MCF 10A (cell line): ENCODE data around the gene KRTAP9-3. TPM values are rescaled to one million over a fixed set of nuclear protein-coding genes. Genes with fewer than 3 reads are reported as not detected.

Experiments used
- BruUV-seq: library from RNA; stranded (reverse); fragments of 400-500 nt; replicated peaks from 2 replicates; lab custom pipeline; 2021; lab: Mats Ljungman, UMichigan
- CTCF ChIA-PET: fragments of 300-600 bp; sonication (Branson Sonifier 250); formaldehyde crosslinking; extraction: SDS; loops from one replicate; lab custom pipeline; 2021; ENCODE audit warnings: antibody characterized with exemption, inconsistent platforms; lab: Yijun Ruan, JAX
- POLR2A ChIA-PET: fragments of 300-600, 350-650 bp; sonication (Branson Sonifier 250); formaldehyde crosslinking; extraction: SDS; loops from one replicate; lab custom pipeline; 2020; ENCODE audit warnings: antibody characterized with exemption, inconsistent platforms; lab: Yijun Ruan, JAX
- DNase-seq: peaks from one replicate; pipeline ENCODE4 v3.0.0-alpha.2; 2018; ENCODE audit not compliant: unreplicated experiment
- H3K27ac Mint-ChIP-seq: one replicate; pipeline ENCODE4 v1.8.0; 2022; ENCODE audit warnings: mild to moderate bottlenecking, low read depth, mixed read lengths; ENCODE audit not compliant: unreplicated experiment
- H3K27me3 Mint-ChIP-seq: one replicate; pipeline ENCODE4 v1.8.0; 2022; ENCODE audit warnings: mixed read lengths; ENCODE audit not compliant: insufficient read depth, unreplicated experiment
- H3K36me3 Mint-ChIP-seq: one replicate; pipeline ENCODE4 v1.8.0; 2022; ENCODE audit warnings: mild to moderate bottlenecking, moderate library complexity, mixed read lengths; ENCODE audit not compliant: insufficient read depth, unreplicated experiment
- H3K4me1 Mint-ChIP-seq: one replicate; pipeline ENCODE4 v1.8.0; 2022; ENCODE audit warnings: mixed read lengths; ENCODE audit not compliant: insufficient read depth, unreplicated experiment
- H3K4me3 Mint-ChIP-seq: one replicate; pipeline ENCODE4 v1.8.0; 2022; ENCODE audit warnings: mild to moderate bottlenecking, moderate library complexity, mixed read lengths; ENCODE audit not compliant: unreplicated experiment
- H3K9me3 Mint-ChIP-seq: one replicate; pipeline ENCODE4 v1.8.0; 2022; ENCODE audit warnings: mixed read lengths; ENCODE audit not compliant: unreplicated experiment
- CTCF ChIP-seq: fragments of 200-600 bp; IDR thresholded peaks from one replicate; pipeline ENCODE4 v1.8.0; 2022; ENCODE audit warnings: antibody characterized with exemption, mild to moderate bottlenecking; ENCODE audit not compliant: unreplicated experiment
- intact Hi-C: fragments of 100-400 bp; cut with micrococcal nuclease; formaldehyde crosslinking; loops from 2 replicates; pipeline ENCODE4 v1.14.1; 2022
- total RNA-seq: library from RNA; stranded (reverse); gene quantifications from 2 replicates; pipeline ENCODE4 v1.2.3, GENCODE V29; 2022

Gene KRTAP9-3
- total RNA-seq, 1 experiment from 2014 or later = not detected

DNA sequence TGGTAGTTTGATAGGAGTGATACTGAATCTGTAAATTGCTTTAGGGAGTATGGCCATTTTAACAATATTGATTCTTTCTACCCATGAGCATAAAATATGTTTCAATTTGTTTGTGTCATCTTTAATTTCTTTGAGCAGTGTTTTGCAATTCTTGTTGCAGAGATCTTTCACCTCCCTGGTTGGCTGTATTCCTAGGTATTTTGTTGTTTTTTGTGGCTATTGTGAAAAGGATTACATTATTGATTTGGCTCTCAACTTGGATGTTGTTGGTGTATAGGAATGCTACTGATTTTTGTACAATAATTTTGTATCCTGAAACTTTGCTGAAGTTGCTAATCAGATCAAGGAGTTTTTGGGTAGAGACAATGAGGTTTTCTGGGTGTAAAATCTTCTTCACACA is 26.2 kb downstream of the KRTAP9-3 start:
- H3K27me3 Mint-ChIP-seq = peaks cover 100% of the 10 kb centered on the region

DNA sequence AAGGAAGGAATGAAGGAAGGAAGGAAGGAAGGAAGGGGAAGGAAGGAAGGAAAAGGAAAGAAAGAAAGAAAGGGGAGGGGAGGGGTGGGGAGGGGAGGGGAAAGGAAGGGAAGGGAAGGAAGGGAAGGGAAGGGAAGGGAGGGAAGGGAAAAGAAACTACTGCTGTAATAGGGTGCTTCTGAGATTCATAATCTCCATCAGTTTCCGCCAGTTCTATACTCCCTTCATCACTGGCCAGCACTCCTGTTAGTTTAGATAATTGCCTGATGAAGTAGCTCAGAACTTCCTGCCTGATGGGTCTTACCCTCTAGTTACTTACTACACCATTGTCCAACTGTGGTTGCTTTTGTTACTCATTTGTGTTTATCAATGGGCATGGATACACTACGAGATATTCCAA is 31.0 kb downstream of the KRTAP9-3 start:
- intact Hi-C loops = no loop called here
- no peak for DNase-seq
- CTCF ChIA-PET = no interaction called here

More for the DNA sequence above, 26.2 kb downstream of the KRTAP9-3 start:
- no TSS peak for BruUV-seq
- ChIA-PET POLR2A (no interaction called here), CTCF (no interaction called here)
- intact Hi-C loops = no loop called here
- H3K9me3 Mint-ChIP-seq = no peaks in the 10 kb centered on the region
- DNase-seq = no peak
- no peak overlapping the region for H3K4me3 Mint-ChIP-seq
- TF ChIP-seq CTCF = no peak
- no peaks in the 10 kb centered on the region for H3K36me3 Mint-ChIP-seq
- H3K4me1 Mint-ChIP-seq = no peaks in the 10 kb centered on the region
- H3K27ac Mint-ChIP-seq = no peak overlapping the region

DNA sequence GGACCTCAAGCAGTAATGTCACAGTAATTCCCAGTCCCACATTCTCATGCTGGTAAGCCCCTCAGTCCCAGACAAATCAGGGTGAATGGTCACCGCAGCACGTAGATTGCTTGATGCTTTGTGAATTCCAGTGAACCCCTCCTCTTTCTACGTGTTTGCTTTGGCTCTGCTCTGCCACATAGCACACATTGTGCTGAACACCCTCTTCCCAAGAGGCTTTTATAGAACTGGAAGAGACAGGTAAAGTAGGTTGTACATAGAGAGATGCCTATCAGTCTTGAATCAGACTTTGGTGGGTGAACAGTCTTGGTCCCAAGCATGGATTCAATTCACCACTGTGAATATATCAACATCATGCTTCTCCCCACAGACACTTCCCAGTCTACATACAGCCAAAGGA is 32.4 kb downstream of the KRTAP9-3 start:
- ChIA-PET POLR2A (no interaction called here), CTCF (no interaction called here)
- peaks cover 55% of the 10 kb centered on the region for H3K27me3 Mint-ChIP-seq
- no peak overlapping the region for H3K4me3 Mint-ChIP-seq
- no peak for TF ChIP-seq CTCF
- no peak overlapping the region for H3K27ac Mint-ChIP-seq
- H3K9me3 Mint-ChIP-seq = no peaks in the 10 kb centered on the region
- no peaks in the 10 kb centered on the region for H3K36me3 Mint-ChIP-seq
- intact Hi-C loops = no loop called here
- no peaks in the 10 kb centered on the region for H3K4me1 Mint-ChIP-seq
- DNase-seq = no peak
- BruUV-seq = no TSS peak

More for the DNA sequence above, 31.0 kb downstream of the KRTAP9-3 start:
- no peak for TF ChIP-seq CTCF
- Mint-ChIP-seq H3K27me3 (peaks cover 69% of the 10 kb centered on the region), H3K4me1 (no peaks in the 10 kb centered on the region), H3K4me3 (no peak overlapping the region), H3K9me3 (no peaks in the 10 kb centered on the region), H3K27ac (no peak overlapping the region), H3K36me3 (no peaks in the 10 kb centered on the region)
- POLR2A ChIA-PET = no interaction called here
- no TSS peak for BruUV-seq

- no peaks in the 10 kb centered on the region for H3K36me3 Mint-ChIP-seq
- CTCF ChIA-PET = no interaction called here
- POLR2A ChIA-PET = no interaction called here
- no peak within 1 kb of the TSS for H3K27ac Mint-ChIP-seq
- no peak for DNase-seq
- no TSS peak for BruUV-seq
- intact Hi-C loops = no loop called here
- no peak for TF ChIP-seq CTCF
- peaks cover 51% of the 10 kb centered on the region for H3K27me3 Mint-ChIP-seq
- H3K9me3 Mint-ChIP-seq = no peaks in the 10 kb centered on the region
- no peak within 1 kb of the TSS for H3K4me3 Mint-ChIP-seq
- H3K4me1 Mint-ChIP-seq = no peaks in the 10 kb centered on the region
Measured at GRCh38 chr17:41265078-41265477, 32.8 kb downstream of the KRTAP9-3 start, which contains the start of gene KRTAP9-6. Gene KRTAP9-6, plus strand, starts transcription at chr17:41265378. Its CDS starts 0 bp downstream, at chr17:41265378.
